ENCODE data around the gene SPATS2.

SPATS2 gene

DNA sequence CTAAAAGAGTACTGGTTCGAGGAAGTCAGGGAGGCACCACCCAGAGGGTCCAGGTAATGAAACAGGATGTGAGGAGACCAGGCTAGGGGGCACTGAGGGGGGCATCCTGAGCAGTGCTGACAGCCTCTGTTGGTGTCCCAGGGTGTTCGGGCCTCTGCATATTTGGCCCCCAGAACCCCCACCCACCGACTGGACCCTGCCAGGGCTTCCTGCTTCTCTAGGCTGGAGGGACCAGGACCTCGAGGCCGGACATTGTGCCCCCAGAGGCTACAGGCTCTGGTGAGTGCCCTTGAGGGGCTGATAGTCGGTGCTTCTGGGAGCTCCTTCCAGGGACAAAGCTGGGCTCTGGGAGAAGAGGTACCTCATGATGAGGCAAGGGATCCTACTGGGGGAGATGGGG, 41.7 kb upstream of the SPATS2 start:
- no peak overlapping the region for H3K4me3 ChIP-seq (replicated peaks; ENCODE audit: low read depth, low read length)
- TF ChIP-seq, protein P1, sequence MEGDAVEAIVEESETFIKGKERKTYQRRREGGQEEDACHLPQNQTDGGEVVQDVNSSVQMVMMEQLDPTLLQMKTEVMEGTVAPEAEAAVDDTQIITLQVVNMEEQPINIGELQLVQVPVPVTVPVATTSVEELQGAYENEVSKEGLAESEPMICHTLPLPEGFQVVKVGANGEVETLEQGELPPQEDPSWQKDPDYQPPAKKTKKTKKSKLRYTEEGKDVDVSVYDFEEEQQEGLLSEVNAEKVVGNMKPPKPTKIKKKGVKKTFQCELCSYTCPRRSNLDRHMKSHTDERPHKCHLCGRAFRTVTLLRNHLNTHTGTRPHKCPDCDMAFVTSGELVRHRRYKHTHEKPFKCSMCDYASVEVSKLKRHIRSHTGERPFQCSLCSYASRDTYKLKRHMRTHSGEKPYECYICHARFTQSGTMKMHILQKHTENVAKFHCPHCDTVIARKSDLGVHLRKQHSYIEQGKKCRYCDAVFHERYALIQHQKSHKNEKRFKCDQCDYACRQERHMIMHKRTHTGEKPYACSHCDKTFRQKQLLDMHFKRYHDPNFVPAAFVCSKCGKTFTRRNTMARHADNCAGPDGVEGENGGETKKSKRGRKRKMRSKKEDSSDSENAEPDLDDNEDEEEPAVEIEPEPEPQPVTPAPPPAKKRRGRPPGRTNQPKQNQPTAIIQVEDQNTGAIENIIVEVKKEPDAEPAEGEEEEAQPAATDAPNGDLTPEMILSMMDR (IDR thresholded peaks at IDR 0.05; ENCODE audit: insufficient read depth, low read length, poor library complexity, severe bottlenecking) = no peak
- no peak for DNase-seq (ENCODE audit: extremely low read depth, insufficient read length)
- H3K36me3 ChIP-seq (ENCODE audit: control insufficient read depth, insufficient read depth, low read length) = peaks cover 19% of the 10 kb centered on the region
- no peaks in the 10 kb centered on the region for H3K27me3 ChIP-seq (replicated peaks; ENCODE audit: control insufficient read depth, insufficient read depth, low read length)

DNA sequence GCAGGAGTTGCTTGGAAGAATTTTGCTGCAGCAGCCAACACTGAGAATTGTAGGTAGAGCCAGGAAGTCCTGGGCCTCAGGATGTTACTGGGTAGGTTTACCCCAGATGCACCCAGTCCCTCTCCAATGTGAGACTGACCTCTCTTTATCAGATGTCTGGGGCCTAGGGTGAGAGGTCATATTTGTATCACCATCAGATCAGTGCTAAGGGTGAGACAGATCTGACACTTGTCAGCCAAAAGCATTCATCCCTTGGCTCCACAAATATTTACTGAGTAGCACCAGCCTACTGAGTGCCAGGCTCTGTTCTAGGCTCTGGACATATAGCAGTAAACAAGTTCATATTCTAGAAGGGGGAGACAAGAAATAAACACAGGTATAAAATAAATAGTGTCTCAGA, 39.9 kb upstream of the SPATS2 start:
- TF ChIP-seq, protein P1 (IDR thresholded peaks at IDR 0.05; ENCODE audit: insufficient read depth, low read length, poor library complexity, severe bottlenecking) = no peak
- no peak for DNase-seq (ENCODE audit: extremely low read depth, insufficient read length)
- H3K4me3 ChIP-seq (replicated peaks; ENCODE audit: low read depth, low read length) = no peak overlapping the region
- no peaks in the 10 kb centered on the region for H3K27me3 ChIP-seq (replicated peaks; ENCODE audit: control insufficient read depth, insufficient read depth, low read length)
- H3K36me3 ChIP-seq (ENCODE audit: control insufficient read depth, insufficient read depth, low read length) = peaks cover 23% of the 10 kb centered on the region

DNA sequence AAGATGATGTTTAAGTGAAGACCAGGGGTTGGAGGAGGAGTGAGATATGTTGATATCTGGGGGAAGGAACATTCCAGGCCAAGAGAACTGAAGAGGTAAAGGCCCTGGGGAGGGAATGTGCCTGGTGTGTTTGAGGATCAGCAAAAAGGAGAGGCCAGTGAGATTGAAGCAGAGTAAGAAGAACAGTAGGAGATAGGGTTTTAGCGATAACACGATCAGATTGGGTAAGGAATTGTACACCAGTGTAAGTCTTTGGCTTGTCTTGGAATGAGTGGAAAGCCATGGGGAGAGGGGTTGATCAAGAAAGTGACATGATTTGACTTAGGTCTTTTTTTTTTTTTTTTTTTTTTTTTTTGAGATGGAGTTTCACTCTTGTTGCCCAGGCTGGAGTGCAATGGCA, 39.4 kb upstream of the SPATS2 start:
- H3K4me3 ChIP-seq (replicated peaks; ENCODE audit: low read depth, low read length) = no peak overlapping the region
- no peaks in the 10 kb centered on the region for H3K27me3 ChIP-seq (replicated peaks; ENCODE audit: control insufficient read depth, insufficient read depth, low read length)
- no peak for DNase-seq (ENCODE audit: extremely low read depth, insufficient read length)
- H3K36me3 ChIP-seq (ENCODE audit: control insufficient read depth, insufficient read depth, low read length) = peaks cover 23% of the 10 kb centered on the region
- TF ChIP-seq, protein P1 (IDR thresholded peaks at IDR 0.05; ENCODE audit: insufficient read depth, low read length, poor library complexity, severe bottlenecking) = no peak

DNA sequence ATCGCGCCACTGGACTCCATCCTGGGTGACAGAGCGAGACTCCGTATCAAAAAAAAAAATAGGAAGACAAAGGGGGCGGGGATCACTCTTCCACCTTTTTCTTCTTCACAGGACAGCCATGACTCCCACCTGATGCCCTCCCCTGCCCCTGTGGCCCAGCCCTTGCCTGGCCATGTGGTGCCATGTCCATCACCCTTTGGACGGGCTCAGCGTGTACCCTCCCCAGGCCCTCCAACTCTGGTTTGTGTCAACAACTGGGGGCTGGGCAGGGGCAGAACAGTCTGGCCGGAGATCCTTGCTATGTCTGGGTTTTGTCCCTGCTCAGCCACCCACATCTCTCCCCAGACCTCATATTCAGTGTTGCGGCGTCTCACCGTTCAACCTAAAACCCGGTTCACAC, 38.4 kb upstream of the SPATS2 start:
- peaks cover 23% of the 10 kb centered on the region for H3K36me3 ChIP-seq (ENCODE audit: control insufficient read depth, insufficient read depth, low read length)
- no peak overlapping the region for H3K4me3 ChIP-seq (replicated peaks; ENCODE audit: low read depth, low read length)
- DNase-seq (ENCODE audit: extremely low read depth, insufficient read length) = no peak
- TF ChIP-seq, protein P1 (IDR thresholded peaks at IDR 0.05; ENCODE audit: insufficient read depth, low read length, poor library complexity, severe bottlenecking) = no peak
- no peaks in the 10 kb centered on the region for H3K27me3 ChIP-seq (replicated peaks; ENCODE audit: control insufficient read depth, insufficient read depth, low read length)

DNA sequence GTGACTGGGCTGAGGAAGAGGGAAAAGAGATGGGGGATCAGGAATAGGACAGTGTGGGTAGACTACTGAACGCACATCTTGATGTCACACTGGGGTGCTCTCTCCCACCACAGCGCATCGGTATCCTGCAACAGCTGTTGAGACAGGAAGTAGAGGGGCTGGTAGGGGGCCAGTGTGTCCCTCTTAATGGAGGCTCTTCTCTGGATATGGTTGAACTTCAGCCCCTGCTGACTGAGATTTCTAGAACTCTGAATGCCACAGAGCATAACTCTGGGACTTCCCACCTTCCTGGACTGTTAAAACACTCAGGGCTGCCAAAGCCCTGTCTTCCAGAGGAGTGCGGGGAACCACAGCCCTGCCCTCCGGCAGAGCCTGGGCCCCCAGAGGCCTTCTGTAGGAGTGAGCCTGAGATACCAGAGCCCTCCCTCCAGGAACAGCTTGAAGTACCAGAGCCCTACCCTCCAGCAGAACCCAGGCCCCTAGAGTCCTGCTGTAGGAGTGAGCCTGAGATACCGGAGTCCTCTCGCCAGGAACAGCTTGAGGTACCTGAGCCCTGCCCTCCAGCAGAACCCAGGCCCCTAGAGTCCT, 37.1 kb upstream of the SPATS2 start:
- no peaks in the 10 kb centered on the region for H3K27me3 ChIP-seq (replicated peaks; ENCODE audit: control insufficient read depth, insufficient read depth, low read length)
- H3K36me3 ChIP-seq (ENCODE audit: control insufficient read depth, insufficient read depth, low read length) = peaks cover 23% of the 10 kb centered on the region
- TF ChIP-seq, protein P1 (IDR thresholded peaks at IDR 0.05; ENCODE audit: insufficient read depth, low read length, poor library complexity, severe bottlenecking) = no peak
- no peak for DNase-seq (ENCODE audit: extremely low read depth, insufficient read length)
- H3K4me3 ChIP-seq (replicated peaks; ENCODE audit: low read depth, low read length) = no peak overlapping the region
